Activated CD8-positive, alpha-beta T cell treated with anti-CD3 and anti-CD28 coated beads for 36 hours (primary cell): ENCODE data around the gene CCDC171. TPM values are rescaled to one million over a fixed set of nuclear protein-coding genes. Genes with fewer than 3 reads are reported as not detected.

Source experiments
- ATAC-seq: fragments of 200-7000 bp; cut with Tn5 transposase; one replicate; pipeline ENCODE4 v1.10.0; 2021; ENCODE audit warnings: mild to moderate bottlenecking, moderate library complexity
- CTCF ChIA-PET: fragments of 350-600 bp; sonication (Branson Sonifier 250); formaldehyde crosslinking; loops from one replicate; lab custom pipeline; 2021; ENCODE audit warnings: antibody characterized with exemption; lab: Charles Lee
- POLR2A ChIA-PET: fragments of 350-600 bp; sonication (Branson Sonifier 250); formaldehyde crosslinking; loops from one replicate; lab custom pipeline; 2021; ENCODE audit warnings: antibody characterized with exemption; lab: Charles Lee
- DNase-seq: peaks from one replicate; pipeline ENCODE4 v3.0.0-alpha.2; 2020
- H3K27ac Mint-ChIP-seq: one replicate; pipeline ENCODE4 v1.8.0; 2021; ENCODE audit warnings: mild to moderate bottlenecking, mixed read lengths
- H3K27me3 Mint-ChIP-seq: one replicate; pipeline ENCODE4 v1.8.0; 2021; ENCODE audit warnings: mixed read lengths
- H3K36me3 Mint-ChIP-seq: one replicate; pipeline ENCODE4 v1.8.0; 2021; ENCODE audit warnings: low read depth, mixed read lengths
- H3K4me1 Mint-ChIP-seq: one replicate; pipeline ENCODE4 v1.8.0; 2021; ENCODE audit warnings: low read depth, mixed read lengths
- H3K4me3 Mint-ChIP-seq: one replicate; pipeline ENCODE4 v1.8.0; 2021; ENCODE audit warnings: mild to moderate bottlenecking, moderate library complexity, mixed read lengths
- H3K9me3 Mint-ChIP-seq: one replicate; pipeline ENCODE4 v1.8.0; 2021; ENCODE audit warnings: mixed read lengths
- intact Hi-C: fragments of 100-400 bp; cut with micrococcal nuclease; formaldehyde crosslinking; loops from one replicate; pipeline ENCODE4 v1.10.0; 2022
- total RNA-seq, 2 experiments: library from RNA; stranded (reverse); gene quantifications; one replicate each; pipeline ENCODE4 v1.2.3, GENCODE V29; 2021
- TF ChIP-seq, protein P1 (sequence below): fragments of 200-600 bp; IDR thresholded peaks from one replicate; pipeline ENCODE4 v1.8.0; 2022; ENCODE audit warnings: antibody characterized with exemption, mild to moderate bottlenecking

Gene CCDC171
- total RNA-seq, 2 experiments from 2014 or later = 2.1 to 2.3 TPM

- TF ChIP-seq, protein P1, sequence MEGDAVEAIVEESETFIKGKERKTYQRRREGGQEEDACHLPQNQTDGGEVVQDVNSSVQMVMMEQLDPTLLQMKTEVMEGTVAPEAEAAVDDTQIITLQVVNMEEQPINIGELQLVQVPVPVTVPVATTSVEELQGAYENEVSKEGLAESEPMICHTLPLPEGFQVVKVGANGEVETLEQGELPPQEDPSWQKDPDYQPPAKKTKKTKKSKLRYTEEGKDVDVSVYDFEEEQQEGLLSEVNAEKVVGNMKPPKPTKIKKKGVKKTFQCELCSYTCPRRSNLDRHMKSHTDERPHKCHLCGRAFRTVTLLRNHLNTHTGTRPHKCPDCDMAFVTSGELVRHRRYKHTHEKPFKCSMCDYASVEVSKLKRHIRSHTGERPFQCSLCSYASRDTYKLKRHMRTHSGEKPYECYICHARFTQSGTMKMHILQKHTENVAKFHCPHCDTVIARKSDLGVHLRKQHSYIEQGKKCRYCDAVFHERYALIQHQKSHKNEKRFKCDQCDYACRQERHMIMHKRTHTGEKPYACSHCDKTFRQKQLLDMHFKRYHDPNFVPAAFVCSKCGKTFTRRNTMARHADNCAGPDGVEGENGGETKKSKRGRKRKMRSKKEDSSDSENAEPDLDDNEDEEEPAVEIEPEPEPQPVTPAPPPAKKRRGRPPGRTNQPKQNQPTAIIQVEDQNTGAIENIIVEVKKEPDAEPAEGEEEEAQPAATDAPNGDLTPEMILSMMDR = no peak
- Mint-ChIP-seq H3K9me3 (no peaks in the 10 kb centered on the region), H3K27me3 (no peaks in the 10 kb centered on the region), H3K4me3 (no peak overlapping the region), H3K4me1 (no peaks in the 10 kb centered on the region), H3K36me3 (no peaks in the 10 kb centered on the region), H3K27ac (no peak overlapping the region)
- CTCF ChIA-PET = interaction anchor here (0.8 to 1.1 kb wide), 2 partner anchors 12 to 290 kb away, joined by 4 read pairs; no protein-coding TSS in a partner anchor
- ATAC-seq (no peak), DNase-seq (no peak)
- intact Hi-C loops = no loop called here
- POLR2A ChIA-PET = no interaction called here
Observed at GRCh38 chr9:15843316-15843715, 290.5 kb downstream of the CCDC171 start.

DNA sequence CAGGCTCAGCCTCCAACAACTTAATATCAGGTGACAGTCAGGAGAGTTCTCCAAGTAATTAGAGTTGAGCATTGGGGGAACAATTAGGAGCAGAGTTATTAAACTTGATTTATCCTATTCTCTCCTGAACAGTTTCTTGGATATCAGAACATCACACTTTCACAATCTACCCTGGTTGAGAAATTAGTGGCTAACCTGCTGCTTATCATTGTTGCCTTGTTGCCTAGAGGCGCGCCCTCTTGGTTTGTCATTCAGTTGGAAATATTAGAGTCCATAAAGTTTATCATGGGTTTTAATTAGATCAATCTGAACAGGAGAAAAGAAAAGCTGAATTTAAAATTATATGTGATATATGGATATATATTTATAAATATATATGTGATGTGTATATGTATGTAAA lies 291.1 kb downstream of the CCDC171 start:
- CTCF ChIA-PET = no interaction called here
- TF ChIP-seq, protein P1 = no peak
- no peak overlapping the region for H3K4me3 Mint-ChIP-seq
- POLR2A ChIA-PET = no interaction called here
- H3K27ac Mint-ChIP-seq = no peak overlapping the region
- DNase-seq (no peak), ATAC-seq (no peak)
- H3K27me3 Mint-ChIP-seq = no peaks in the 10 kb centered on the region
- H3K36me3 Mint-ChIP-seq = no peaks in the 10 kb centered on the region
- intact Hi-C loops = no loop called here
- H3K9me3 Mint-ChIP-seq = no peaks in the 10 kb centered on the region
- no peaks in the 10 kb centered on the region for H3K4me1 Mint-ChIP-seq

- Mint-ChIP-seq H3K27ac (no peak overlapping the region), H3K4me3 (no peak overlapping the region), H3K4me1 (no peaks in the 10 kb centered on the region), H3K27me3 (no peaks in the 10 kb centered on the region), H3K9me3 (no peaks in the 10 kb centered on the region), H3K36me3 (no peaks in the 10 kb centered on the region)
- CTCF ChIA-PET = interaction anchor here (1.8 kb wide), 1 partner anchor 9 kb away, joined by 13 read pairs; no protein-coding TSS in a partner anchor
- no peak for ATAC-seq
- intact Hi-C loops = no loop called here
- POLR2A ChIA-PET = no interaction called here
- TF ChIP-seq, protein P1 = no peak
- no peak for DNase-seq
Observed at GRCh38 chr9:15846611-15847010, 293.8 kb downstream of the CCDC171 start.

DNA sequence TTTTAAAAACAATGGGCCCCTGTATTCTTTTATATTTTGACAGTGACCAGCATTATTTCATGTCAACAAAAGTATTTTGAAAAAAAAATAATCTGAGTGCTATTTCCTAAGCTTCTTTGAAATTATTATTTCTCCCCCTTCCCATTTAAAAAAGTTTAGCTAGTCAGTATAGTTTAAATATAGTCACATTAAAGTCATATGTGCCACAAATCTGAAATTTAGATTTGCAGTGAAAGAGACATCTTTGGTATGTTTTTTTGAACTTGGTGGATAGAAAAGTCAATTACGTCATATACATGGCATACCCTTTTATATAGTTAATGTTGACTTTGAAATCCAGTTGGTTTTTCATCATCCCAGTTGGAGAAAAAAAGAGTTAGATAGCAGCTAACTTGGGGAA lies 297.0 kb downstream of the CCDC171 start:
- DNase-seq (no peak), ATAC-seq (no peak)
- CTCF ChIA-PET = interaction anchor here (1.0 kb wide), 1 partner anchor 13 kb away, joined by 3 read pairs; no protein-coding TSS in a partner anchor
- TF ChIP-seq, protein P1 = no peak
- no peaks in the 10 kb centered on the region for H3K4me1 Mint-ChIP-seq
- intact Hi-C loops = no loop called here
- H3K9me3 Mint-ChIP-seq = no peaks in the 10 kb centered on the region
- H3K27me3 Mint-ChIP-seq = no peaks in the 10 kb centered on the region
- H3K27ac Mint-ChIP-seq = no peak overlapping the region
- H3K4me3 Mint-ChIP-seq = no peak overlapping the region
- POLR2A ChIA-PET = no interaction called here
- no peaks in the 10 kb centered on the region for H3K36me3 Mint-ChIP-seq

DNA sequence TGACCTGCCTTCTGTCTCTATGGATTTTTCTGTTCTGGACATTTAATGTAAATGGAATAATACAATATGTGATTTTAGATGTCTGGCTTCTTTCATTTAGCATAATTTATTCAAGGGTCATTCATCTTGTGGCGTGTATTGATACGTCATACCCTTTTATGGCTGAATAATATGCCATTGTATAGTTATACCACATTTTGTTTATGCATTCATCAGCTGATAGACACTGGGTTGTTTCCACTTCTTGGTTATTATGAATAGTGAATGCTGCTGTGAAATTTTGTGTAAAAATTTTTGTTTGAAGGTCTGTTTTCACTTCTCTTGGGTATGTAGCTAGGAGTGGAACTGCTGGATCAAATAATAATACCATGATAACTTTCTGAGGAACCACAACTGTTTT lies 298.9 kb downstream of the CCDC171 start:
- intact Hi-C loops = no loop called here
- ChIA-PET CTCF (no interaction called here), POLR2A (no interaction called here)
- no peak for ATAC-seq
- no peak overlapping the region for H3K27ac Mint-ChIP-seq
- TF ChIP-seq, protein P1 = no peak
- H3K9me3 Mint-ChIP-seq = no peaks in the 10 kb centered on the region
- H3K27me3 Mint-ChIP-seq = no peaks in the 10 kb centered on the region
- H3K36me3 Mint-ChIP-seq = no peaks in the 10 kb centered on the region
- no peak for DNase-seq
- H3K4me1 Mint-ChIP-seq = no peaks in the 10 kb centered on the region
- H3K4me3 Mint-ChIP-seq = no peak overlapping the region
